PC-9 (cell line): ENCODE data around the gene MSRB2.

ENCODE experiments used
- CTCF ChIP-seq: fragments of 200-600 bp; sonication (generic); conservative IDR thresholded peaks from 2 replicates; pipeline ENCODE4 v1.6.1; 2017; ENCODE audit warnings: mixed run types, antibody characterized with exemption, mild to moderate bottlenecking, moderate library complexity
- EZH2 ChIP-seq: fragments of 200-600 bp; sonication (generic); IDR thresholded peaks from 2 replicates; pipeline ENCODE4 v1.8.0; 2017; ENCODE audit warnings: antibody characterized with exemption, low read depth

GRCh38 chr10:23156447-23157150 is 61.2 kb downstream of the MSRB2 start:
- no peak for TF ChIP-seq EZH2
- TF ChIP-seq CTCF: no peak
